Lung (tissue), 16 donors: Measurements from ENCODE around the gene TRPC4. TPM values are rescaled to one million over a fixed set of nuclear protein-coding genes. Genes with fewer than 3 reads are reported as not detected.

ENCODE experiments used
- ATAC-seq: fragments of 200-7000 bp; cut with Tn5 transposase; one replicate; pipeline ENCODE4 v1.9.1; 2020; ENCODE audit warnings: moderate number of reproducible peaks; ENCODE audit not compliant: insufficient read depth, low FRiP score
- DNase-seq, 3 donors: peaks; one replicate each; pipeline ENCODE4 v3.0.0-alpha.2; 2013 to 2017
- H3K27ac ChIP-seq, 2 donors: one replicate each; pipeline ENCODE4 v1.5.1; 2013; ENCODE audit warnings: mild to moderate bottlenecking in 2 of 2, moderate library complexity in 2 of 2, control low read depth in 1 of 2, inconsistent platforms in 1 of 2, low read depth in 1 of 2, low read length in 1 of 2
- H3K27me3 ChIP-seq, 3 donors: one replicate each; pipeline ENCODE4 v1.5.1; 2013; ENCODE audit warnings: low read length in 2 of 3; ENCODE audit not compliant: control insufficient read depth in 3 of 3, insufficient read depth in 3 of 3
- H3K36me3 ChIP-seq, 4 donors: one replicate each; pipeline ENCODE4 v1.5.1; 2013; ENCODE audit warnings: low read length in 4 of 4, mild to moderate bottlenecking in 1 of 4, moderate library complexity in 1 of 4; ENCODE audit not compliant: control insufficient read depth in 4 of 4, insufficient read depth in 4 of 4
- H3K4me1 ChIP-seq, 5 donors: one replicate each; pipeline ENCODE4 v1.5.1; 2013; ENCODE audit warnings: low read length in 5 of 5, mild to moderate bottlenecking in 2 of 5, moderate library complexity in 1 of 5; ENCODE audit not compliant: control insufficient read depth in 5 of 5, insufficient read depth in 5 of 5
- H3K4me3 ChIP-seq: one replicate; pipeline ENCODE4 v1.5.1; 2013; ENCODE audit warnings: mild to moderate bottlenecking, control low read depth, moderate library complexity
- H3K9ac ChIP-seq, 2 donors: one replicate each; pipeline ENCODE4 v1.5.1; 2013; ENCODE audit warnings: low read length in 2 of 2, control low read depth in 1 of 2; ENCODE audit not compliant: insufficient read depth in 1 of 2
- H3K9me3 ChIP-seq, 4 donors: one replicate each; pipeline ENCODE4 v1.5.1; 2013; ENCODE audit warnings: low read length in 3 of 4, mild to moderate bottlenecking in 1 of 4, moderate library complexity in 1 of 4; ENCODE audit not compliant: control insufficient read depth in 4 of 4, insufficient read depth in 3 of 4
- CTCF ChIP-seq: IDR thresholded peaks from 2 replicates; pipeline ENCODE4 v1.5.1; 2012; ENCODE audit warnings: mild to moderate bottlenecking; ENCODE audit errors: control extremely low read depth, extremely low read depth
- whole genome bisulfite sequencing, 2 donors: extraction: QIAGEN DNeasy Blood & Tissue Kit; methylation state at CpG; one replicate each; pipeline ENCODE4 v1.1.7; 2013; 5-methylcytosine and 5-hydroxymethylcytosine counted together
- long read RNA-seq, 5 donors: transcript quantifications; one replicate each; lab custom pipeline, GENCODE V29; 2026
- polyA plus RNA-seq, 2 donors: library from polyadenylated mRNA; stranded (reverse); fragments of 200-250 nt; gene quantifications; one replicate each; pipeline ENCODE4 v1.2.1, GENCODE V29; 2013
- total RNA-seq, 2 donors: library from RNA; depleted of rRNA in 1 of 2; stranded (reverse); fragments of >200 nt in 1 of 2; gene quantifications; one replicate each; pipeline ENCODE4 v1.2.1, GENCODE V29; 2014 to 2021
- donor health status: control.
- donor health status: control.
- donor health status: Bipolar disorder and iron deficiency.
- donor health status: healthy.
- donor health status: DM: yes; HTN: yes; CAD: no.

TRPC4 gene
- total RNA-seq (1 to 10 TPM in 1 of 2 donors, under 1 TPM in 1; 0.28 to 3.1 TPM), polyA plus RNA-seq (under 1 TPM; 0.89 to 0.98 TPM)
- long read RNA-seq, donor 1, result 0 reads
- long read RNA-seq, donor 2, result 0 reads
- long read RNA-seq, donor 3, result 0 reads
- long read RNA-seq, donor 4, result 0 reads
- long read RNA-seq, donor 5, result 0 reads

- DNase-seq (peak; percentile 20 to 44 (median 27)), ATAC-seq (peak; percentile 43)
- no peaks in the 10 kb centered on the region for H3K36me3 ChIP-seq
- H3K9ac ChIP-seq, result peak within 1 kb of the TSS in 1 of 2 donors; percentile 11
- H3K27ac ChIP-seq, result no peak within 1 kb of the TSS
- H3K4me3 ChIP-seq, result peak within 1 kb of the TSS; percentile 18
- peaks cover 0 to 13% (median 5%) of the 10 kb centered on the region in 5 donors for H3K4me1 ChIP-seq
- H3K27me3 ChIP-seq, result peaks cover 3 to 51% (median 42%) of the 10 kb centered on the region in 3 donors
- H3K9me3 ChIP-seq, result peaks cover 0 to 2% (median 0%) of the 10 kb centered on the region in 4 donors
- WGBS, 2 donors, result 2 to 5% methylated on average over 38 to 43 of the region's 43 CpGs
- no peak for TF ChIP-seq CTCF
Measured at GRCh38 chr13:37869756-37870488, at the start of gene TRPC4. Gene TRPC4, minus strand, starts transcription at chr13:37869772. Its CDS starts 86,439 bp downstream, at chr13:37783333.

GRCh38 chr13:37918751-37919150 lies 49.2 kb upstream of the TRPC4 start:
- 46 to 52% methylated on average over 4 of the region's 4 CpGs for WGBS, 2 donors
- Histone ChIP-seq H3K4me1 (no peaks in the 10 kb centered on the region), H3K9me3 (peaks cover 0 to 6% (median 0%) of the 10 kb centered on the region in 4 donors), H3K4me3 (no peak overlapping the region), H3K27me3 (no peaks in the 10 kb centered on the region), H3K36me3 (no peaks in the 10 kb centered on the region), H3K9ac (no peak overlapping the region), H3K27ac (no peak overlapping the region)
- no peak for TF ChIP-seq CTCF
- ATAC-seq, result no peak
- peak in 1 of 3 donors; percentile 8 for DNase-seq

GRCh38 chr13:37918116-37918714 lies 48.6 kb upstream of the TRPC4 start:
- H3K4me3 ChIP-seq, result no peak overlapping the region
- H3K9me3 ChIP-seq, result peaks cover 0 to 6% (median 0%) of the 10 kb centered on the region in 4 donors
- ATAC-seq (no peak), DNase-seq (no peak)
- H3K36me3 ChIP-seq, result no peaks in the 10 kb centered on the region
- TF ChIP-seq CTCF, result no peak
- no peak overlapping the region for H3K9ac ChIP-seq
- no peaks in the 10 kb centered on the region for H3K27me3 ChIP-seq
- H3K27ac ChIP-seq, result no peak overlapping the region
- H3K4me1 ChIP-seq, result no peaks in the 10 kb centered on the region
- 53 to 59% methylated on average over 3 of the region's 3 CpGs for whole genome bisulfite sequencing, 2 donors
